ENCODE results near the gene FOXJ3. TPM values are rescaled to one million over a fixed set of nuclear protein-coding genes. Genes with fewer than 3 reads are reported as not detected.

The FOXJ3 gene
- total and polyA plus RNA-seq, 2 of the 8 experiments (the other 6 are each of a cell fraction or from before 2014, with no cell fraction given): 48.6 to 51.9 TPM

GRCh38 chr1:42305639-42306038 lies 29.4 kb downstream of the FOXJ3 start:
- Histone ChIP-seq H2BK120ac (replicated peaks; ENCODE audit: low read depth, low read length) (no peak overlapping the region), H3K4ac (replicated peaks; ENCODE audit: insufficient read length, low read depth, low read length) (no peak overlapping the region), H3K4me2 (ENCODE audit: insufficient read depth in 1 of 2, low read depth in 2 of 2, low read length in 2 of 2) (no peak overlapping the region), H4K91ac (replicated peaks; ENCODE audit: insufficient read length, low read length) (no peak overlapping the region), H4K8ac (ENCODE audit: extremely low read depth, insufficient read depth, low read length) (no peak overlapping the region), H2BK15ac (ENCODE audit: low read length) (no peak overlapping the region), H3K4me3 (ENCODE audit: extremely low read depth in 1 of 4, insufficient read depth in 2 of 4, low read depth in 3 of 4, low read length in 4 of 4) (no peak overlapping the region), H3K9ac (replicated peaks in 1 of 4; ENCODE audit: extremely low read depth in 1 of 4, low read depth in 3 of 4, low read length in 3 of 4) (no peak overlapping the region), H3K4me1 (replicated peaks in 1 of 4; ENCODE audit: control insufficient read depth in 3 of 4, insufficient read depth in 4 of 4, low read length in 3 of 4) (no peaks in the 10 kb centered on the region), H3K14ac (ENCODE audit: insufficient read length) (no peak overlapping the region), H2BK20ac (ENCODE audit: low read length) (no peak overlapping the region), H2AFZ (ENCODE audit: low read length) (no peak overlapping the region), H3K27me3 (replicated peaks in 1 of 4; ENCODE audit: control insufficient read depth in 3 of 4, extremely low read depth in 1 of 4, insufficient read depth in 3 of 4, low read length in 3 of 4) (no peaks in the 10 kb centered on the region), H4K20me1 (replicated peaks in 1 of 2; ENCODE audit: control insufficient read depth in 1 of 2, insufficient read depth in 2 of 2, low read length in 2 of 2) (peaks cover 0 to 5% of the 10 kb centered on the region in 2 experiments), H3K56ac (replicated peaks; ENCODE audit: insufficient read length, low read depth, low read length) (no peak overlapping the region), H3K23me2 (ENCODE audit: low read depth, low read length) (no peaks in the 10 kb centered on the region), H3K18ac (ENCODE audit: extremely low read depth, low read length) (no peak overlapping the region), H3K27ac (ENCODE audit: low read depth, low read length) (no peak overlapping the region), H4K5ac (ENCODE audit: insufficient read length, low read depth, low read length) (no peak overlapping the region), H3K79me1 (ENCODE audit: low read depth, low read length) (peaks cover 8% of the 10 kb centered on the region; the same call in 1 of the 2 replicates), H3K36me3 (ENCODE audit: control insufficient read depth in 2 of 4, insufficient read depth in 4 of 4, low read length in 3 of 4) (peaks cover 0 to 4% (median under 1%) of the 10 kb centered on the region in 4 experiments; a peak in 2 of 8 replicates), H3K79me2 (ENCODE audit: control insufficient read depth in 1 of 2, insufficient read depth in 2 of 2, low read length in 2 of 2) (peaks cover 3 to 70% of the 10 kb centered on the region in 2 experiments), H2BK5ac (ENCODE audit: low read depth, low read length) (no peak overlapping the region), H3K9me3 (ENCODE audit: insufficient read depth in 2 of 2, low read depth in 1 of 2, low read length in 1 of 2) (no peaks in the 10 kb centered on the region), H2AK5ac (ENCODE audit: low read depth, low read length) (no peak overlapping the region), H3K23ac (ENCODE audit: insufficient read length) (no peak overlapping the region), H2BK12ac (ENCODE audit: low read depth, low read length) (no peak overlapping the region)
- DNase-seq (ENCODE audit: low read depth in 1 of 2, low spot score in 2 of 2) (no peak), FAIRE-seq (no peak)
- TF ChIP-seq GABPA (IDR thresholded peaks at IDR 0.05; ENCODE audit: borderline replicate concordance, insufficient read depth, low read length) (no peak), KDM4A (IDR thresholded peaks at IDR 0.05; ENCODE audit: low read depth, low read length, severe bottlenecking) (no peak), USF2 (IDR thresholded peaks at IDR 0.05; ENCODE audit: low read length) (no peak)
- ChIA-PET POLR2A (ENCODE audit: partially characterized antibody) (no interaction called here), CTCF (ENCODE audit: partially characterized antibody) (no interaction called here)
- WGBS, 2 experiments (ENCODE audit: extremely low coverage in 1 of 2, insufficient coverage in 1 of 2, insufficient read length in 1 of 2, insufficient replicate concordance in 2 of 2, low coverage in 1 of 2, low lambda C conversion rate in 2 of 2, missing lambda C conversion rate in 1 of 2): 96% methylated on average over 5 of the region's 5 CpGs; no CpG with 5 or more reads in 1 of the 2 experiments

Measured in H1 (cell line).